H9 (cell line): ENCODE data around the gene DMXL1. TPM values are rescaled to one million over a fixed set of nuclear protein-coding genes. Genes with fewer than 3 reads are reported as not detected.

Experiments
- DNase-seq: peaks from one replicate; pipeline ENCODE4 v3.0.0-alpha.2; 2017
- H2AFZ ChIP-seq: one replicate; pipeline ENCODE4 v1.6.1; 2013; ENCODE audit warnings: mild to moderate bottlenecking, low read length, control low read depth, moderate library complexity
- H2AK5ac ChIP-seq: 2 replicates; pipeline ENCODE4 v1.6.1; 2013; ENCODE audit warnings: low read length, control low read depth, mixed read lengths; ENCODE audit not compliant: insufficient read length
- H2BK120ac ChIP-seq: one replicate; pipeline ENCODE4 v1.6.1; 2013; ENCODE audit warnings: low read depth, mild to moderate bottlenecking, low read length, control low read depth, inconsistent platforms; ENCODE audit not compliant: poor library complexity, severe bottlenecking
- H2BK12ac ChIP-seq: 2 replicates; pipeline ENCODE4 v1.6.1; 2013; ENCODE audit warnings: low read length, control low read depth, mixed read lengths, low read depth; ENCODE audit not compliant: insufficient read length
- H2BK15ac ChIP-seq: 2 replicates; pipeline ENCODE4 v1.6.1; 2013; ENCODE audit warnings: low read depth, low read length, control low read depth
- H2BK20ac ChIP-seq: one replicate; pipeline ENCODE4 v1.6.1; 2013; ENCODE audit warnings: low read depth, mild to moderate bottlenecking, low read length, control low read depth, inconsistent platforms; ENCODE audit not compliant: poor library complexity, severe bottlenecking
- H2BK5ac ChIP-seq: 2 replicates; pipeline ENCODE4 v1.6.1; 2013; ENCODE audit warnings: low read length, control low read depth, mixed read lengths; ENCODE audit not compliant: insufficient read length
- H3K14ac ChIP-seq: 2 replicates; pipeline ENCODE4 v1.6.1; 2013; ENCODE audit warnings: low read length, control low read depth; ENCODE audit not compliant: insufficient read depth
- H3K18ac ChIP-seq: 2 replicates; pipeline ENCODE4 v1.6.1; 2013; ENCODE audit warnings: low read depth, mild to moderate bottlenecking, mixed read lengths, low read length, control low read depth; ENCODE audit not compliant: insufficient read length
- H3K23ac ChIP-seq: 2 replicates; pipeline ENCODE4 v1.6.1; 2013; ENCODE audit warnings: low read length, control low read depth, mixed read lengths, low read depth; ENCODE audit not compliant: insufficient read length
- H3K23me2 ChIP-seq: 2 replicates; pipeline ENCODE4 v1.6.1; 2013; ENCODE audit warnings: low read depth, mild to moderate bottlenecking, mixed read lengths, low read length, control low read depth; ENCODE audit not compliant: insufficient read length, poor library complexity, severe bottlenecking
- H3K27ac ChIP-seq: 2 replicates; pipeline ENCODE4 v1.5.1; 2013; ENCODE audit warnings: low read length, control low read depth, mixed read lengths, low read depth; ENCODE audit not compliant: insufficient read length
- H3K27me3 ChIP-seq: 2 replicates; pipeline ENCODE4 v1.6.1; 2013; ENCODE audit warnings: low read length, control low read depth, inconsistent platforms; ENCODE audit not compliant: insufficient read depth
- H3K4ac ChIP-seq: 2 replicates; pipeline ENCODE4 v1.6.1; 2013; ENCODE audit warnings: low read depth, mild to moderate bottlenecking, control low read depth, inconsistent platforms, low read length, moderate library complexity
- H3K4me1 ChIP-seq: 2 replicates; pipeline ENCODE4 v1.6.1; 2013; ENCODE audit warnings: low read length, control low read depth, inconsistent platforms; ENCODE audit not compliant: insufficient read depth
- H3K4me2 ChIP-seq: 2 replicates; pipeline ENCODE4 v1.6.1; 2013; ENCODE audit warnings: low read length, control low read depth, mixed read lengths; ENCODE audit not compliant: insufficient read length, insufficient read depth
- H3K56ac ChIP-seq: 2 replicates; pipeline ENCODE4 v1.6.1; 2013; ENCODE audit warnings: low read depth, mild to moderate bottlenecking, mixed read lengths, low read length, control low read depth; ENCODE audit not compliant: insufficient read length
- H3K79me1 ChIP-seq: 2 replicates; pipeline ENCODE4 v1.6.1; 2013; ENCODE audit warnings: low read depth, mild to moderate bottlenecking, moderate library complexity, low read length, control low read depth, inconsistent platforms; ENCODE audit not compliant: insufficient read depth, poor library complexity, severe bottlenecking
- H3K79me2 ChIP-seq: 2 replicates; pipeline ENCODE4 v1.6.1; 2013; ENCODE audit warnings: low read length, control low read depth, inconsistent platforms; ENCODE audit not compliant: insufficient read depth
- H3K9ac ChIP-seq: 2 replicates; pipeline ENCODE4 v1.6.1; 2013; ENCODE audit warnings: low read length, control low read depth, mixed read lengths; ENCODE audit not compliant: insufficient read length; ENCODE audit errors: extremely low read depth
- H3K9me3 ChIP-seq: one replicate; pipeline ENCODE4 v1.6.1; 2013; ENCODE audit warnings: low read depth, low read length, inconsistent platforms; ENCODE audit not compliant: control insufficient read depth
- H3T11ph ChIP-seq: one replicate; pipeline ENCODE4 v1.6.1; 2013; ENCODE audit warnings: mild to moderate bottlenecking, low read length, control low read depth, inconsistent platforms
- H4K20me1 ChIP-seq: one replicate; pipeline ENCODE4 v1.6.1; 2013; ENCODE audit not compliant: control insufficient read depth, insufficient read length, insufficient read depth
- H4K5ac ChIP-seq: 2 replicates; pipeline ENCODE4 v1.6.1; 2013; ENCODE audit warnings: low read depth, mild to moderate bottlenecking, mixed read lengths, low read length, control low read depth; ENCODE audit not compliant: insufficient read length
- H4K8ac ChIP-seq: replicated peaks from 2 replicates; pipeline ENCODE4 v1.6.1; 2013; ENCODE audit warnings: low read length, control low read depth, mixed read lengths, low read depth; ENCODE audit not compliant: insufficient read length
- H4K91ac ChIP-seq: 2 replicates; pipeline ENCODE4 v1.6.1; 2013; ENCODE audit warnings: low read depth, mild to moderate bottlenecking, moderate library complexity, mixed read lengths, low read length, control low read depth; ENCODE audit not compliant: insufficient read length
- H3K27ac Mint-ChIP-seq, 3 experiments: 2 replicates in 2 of 3; 3 replicates in 1 of 3; pipeline ENCODE4 v1.8.0; 2020 to 2021; ENCODE audit warnings: mixed read lengths in 3 of 3, mild to moderate bottlenecking in 1 of 3, moderate library complexity in 1 of 3
- H3K27me3 Mint-ChIP-seq: 2 replicates; pipeline ENCODE4 v1.8.0; 2021; ENCODE audit warnings: low read depth, mild to moderate bottlenecking, moderate library complexity, mixed read lengths
- H3K36me3 Mint-ChIP-seq, 3 experiments: 2 replicates in 2 of 3; 3 replicates in 1 of 3; pipeline ENCODE4 v1.8.0; 2020 to 2021; ENCODE audit warnings: low read depth in 3 of 3, mixed read lengths in 3 of 3; ENCODE audit not compliant: insufficient read depth in 1 of 3
- H3K4me1 Mint-ChIP-seq, 2 experiments: 2 replicates each; pipeline ENCODE4 v1.8.0; 2020; ENCODE audit warnings: mixed read lengths in 2 of 2
- H3K4me3 Mint-ChIP-seq, 2 experiments: 2 replicates in 1 of 2; 3 replicates in 1 of 2; pipeline ENCODE4 v1.8.0; 2020 to 2021; ENCODE audit warnings: mild to moderate bottlenecking in 2 of 2, mixed read lengths in 2 of 2, moderate library complexity in 1 of 2
- H3K9me3 Mint-ChIP-seq, 2 experiments: 2 replicates in 1 of 2; 3 replicates in 1 of 2; pipeline ENCODE4 v1.8.0; 2020; ENCODE audit warnings: mild to moderate bottlenecking in 2 of 2, mixed read lengths in 2 of 2, moderate library complexity in 1 of 2
- CTCF ChIP-seq: fragments of 200-600 bp; sonication (generic); conservative IDR thresholded peaks from 3 replicates; pipeline ENCODE4 v1.8.0; 2021; ENCODE audit warnings: antibody characterized with exemption, mild to moderate bottlenecking
- WGBS: extraction: QIAGEN DNeasy Blood & Tissue Kit; methylation state at CpG from one replicate; pipeline ENCODE4 v1.1.7; 2013; ENCODE audit warnings: missing lambda C conversion rate, low lambda C conversion rate, mixed read lengths; ENCODE audit not compliant: insufficient read length; ENCODE audit errors: extremely low coverage; 5-methylcytosine and 5-hydroxymethylcytosine counted together
- total RNA-seq: library from RNA; stranded (reverse); gene quantifications from 2 replicates; pipeline ENCODE4 v1.2.1, GENCODE V29; 2021

DMXL1 gene
- total RNA-seq, 1 experiment from 2014 or later, result 63.5 TPM

GRCh38 chr5:119274030-119274766 lies 203.3 kb downstream of the DMXL1 start:
- no CpG with 5 or more reads among the region's 5 CpGs for whole genome bisulfite sequencing
- Histone ChIP-seq H3K4me2 (no peak overlapping the region), H3K4ac (no peak overlapping the region)

More at GRCh38 chr5:119274030-119274766, 203.3 kb downstream of the DMXL1 start:
- no peak overlapping the region for H3K18ac ChIP-seq
- H2BK20ac ChIP-seq, result no peak overlapping the region
- Mint-ChIP-seq H3K9me3 (no peaks in the 10 kb centered on the region), H3K4me3 (no peak overlapping the region), H3K27me3 (peaks cover 11% of the 10 kb centered on the region), H3K27ac (no peak overlapping the region; a peak in 1 of 7 replicates), H3K36me3 (peaks cover 0 to 4% (median 0%) of the 10 kb centered on the region in 3 experiments; a peak in 2 of 7 replicates), H3K4me1 (peaks cover 42 to 52% of the 10 kb centered on the region in 2 experiments)
- H2BK120ac ChIP-seq, result no peak overlapping the region
- no peak overlapping the region for H2BK15ac ChIP-seq
- no peak for TF ChIP-seq CTCF
- H3K56ac ChIP-seq, result no peak overlapping the region
- no peaks in the 10 kb centered on the region for H3K79me2 ChIP-seq
- no peak overlapping the region for H3T11ph ChIP-seq
- no peak overlapping the region for H2AK5ac ChIP-seq
- H2BK5ac ChIP-seq, result no peak overlapping the region
- H3K79me1 ChIP-seq, result no peaks in the 10 kb centered on the region
- H4K8ac ChIP-seq, result no peak overlapping the region
- H2BK12ac ChIP-seq, result no peak overlapping the region
- H3K4me1 ChIP-seq, result 0 out of 2 replicates have a peak, but pooled peaks cover 2% of the 10 kb centered on the region
- H2AFZ ChIP-seq, result no peak overlapping the region
- no peaks in the 10 kb centered on the region for H4K20me1 ChIP-seq
- no peak overlapping the region for H4K91ac ChIP-seq
- no peaks in the 10 kb centered on the region for H3K27me3 ChIP-seq
- H4K5ac ChIP-seq, result no peak overlapping the region
- no peak overlapping the region for H3K27ac ChIP-seq
- peak; percentile 33 for DNase-seq
- H3K23me2 ChIP-seq, result peaks cover 2% of the 10 kb centered on the region
- no peaks in the 10 kb centered on the region for H3K9me3 ChIP-seq
- H3K23ac ChIP-seq, result no peak overlapping the region
- no peak overlapping the region for H3K9ac ChIP-seq
- no peak overlapping the region for H3K14ac ChIP-seq
